NCI-H2029 (cell line): ENCODE measurements around the gene SLC13A5.
"Not testable (repeated sequence)": the region's sequence is repeated elsewhere in the genome, so short reads cannot be mapped to it uniquely, and the experiment has no call there.

Experiments used
- DNase-seq: peaks from one replicate; lab custom pipeline; 2025; lab: John Stamatoyannopoulos, UW

SLC13A5 gene

DNA sequence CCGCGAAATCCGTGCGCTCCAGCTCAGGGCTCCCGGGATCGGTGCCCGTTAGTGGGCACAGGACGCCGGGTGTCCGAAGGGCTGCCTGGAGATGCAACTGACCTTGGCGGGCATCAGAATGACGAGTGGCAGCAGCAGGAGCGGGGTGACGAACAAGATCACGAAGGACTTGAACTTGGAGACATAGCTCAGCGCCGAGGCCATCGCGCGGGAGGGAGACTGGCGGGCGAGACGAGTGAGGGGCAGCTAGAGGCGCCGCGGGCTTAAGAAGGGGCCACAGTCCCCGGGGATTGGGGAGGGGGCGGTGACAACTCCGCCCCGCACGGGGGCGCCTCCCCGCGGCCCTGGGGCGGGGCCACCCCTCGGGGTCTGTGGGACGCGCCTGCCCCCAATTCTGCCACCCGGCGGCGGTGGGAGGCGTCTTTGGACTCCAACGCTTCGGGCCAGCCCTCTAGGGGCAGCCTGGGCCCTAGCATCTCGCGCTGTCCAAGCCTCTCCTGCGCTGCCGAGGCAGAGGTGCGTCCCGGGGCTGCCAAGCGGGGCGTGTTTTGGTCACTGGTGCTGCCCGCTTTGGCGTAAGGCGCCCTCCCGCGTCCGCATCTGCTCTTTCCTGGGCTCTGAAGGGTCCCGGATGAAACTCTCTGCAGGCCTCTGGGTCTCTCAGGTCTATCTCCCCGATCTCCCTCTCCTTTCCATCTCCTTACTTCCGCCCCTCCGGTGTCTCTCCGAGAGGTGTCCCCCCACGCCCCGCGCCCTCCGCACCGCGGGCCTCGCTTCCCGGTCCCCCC, at the start of gene SLC13A5:
Gene SLC13A5 (minus strand): TSS at position 240 of the 788 bp plus-strand sequence. CDS start 36 bp downstream, at position 204.
- DNase-seq, result no peak

DNA sequence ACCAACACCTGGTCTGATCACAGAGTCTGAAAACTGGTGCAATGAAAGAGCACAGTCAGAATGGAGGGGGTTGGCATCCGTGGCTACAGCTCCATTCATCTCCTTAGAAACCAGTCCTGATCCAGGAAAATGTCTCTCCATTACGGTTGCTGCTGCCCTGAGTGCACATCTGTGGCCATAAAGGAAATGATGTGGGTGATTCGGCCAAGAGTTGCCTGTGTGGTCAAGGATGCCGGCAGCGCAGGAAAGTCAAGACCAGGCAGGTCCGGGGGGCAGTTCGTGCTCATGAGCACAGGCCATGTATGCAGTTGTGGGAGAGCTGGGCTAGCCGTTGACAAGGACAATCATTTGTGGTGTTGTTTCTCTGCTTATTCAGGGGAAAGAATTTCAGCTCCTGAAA, 48.6 kb upstream of the SLC13A5 start:
- DNase-seq, result no peak

DNA sequence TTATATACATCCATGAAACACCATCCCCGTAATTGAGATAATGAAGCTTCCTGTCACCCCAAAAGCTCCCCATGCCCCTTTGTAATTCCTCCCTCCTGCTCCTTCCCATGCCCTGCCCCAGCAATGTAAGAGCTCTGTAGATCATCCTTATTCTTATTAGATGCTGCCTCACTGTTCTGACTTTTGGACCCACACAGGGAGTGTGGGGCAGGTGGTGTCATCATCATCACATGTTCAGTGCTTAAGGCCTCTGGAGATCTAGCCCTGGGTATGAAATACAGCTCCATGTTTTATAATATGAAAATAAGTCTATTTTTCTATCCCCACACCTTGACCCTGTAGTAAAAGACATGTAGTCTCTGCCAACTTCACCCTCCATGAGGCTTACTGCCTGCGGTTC, 44.6 kb upstream of the SLC13A5 start:
- DNase-seq, result no peak

DNA sequence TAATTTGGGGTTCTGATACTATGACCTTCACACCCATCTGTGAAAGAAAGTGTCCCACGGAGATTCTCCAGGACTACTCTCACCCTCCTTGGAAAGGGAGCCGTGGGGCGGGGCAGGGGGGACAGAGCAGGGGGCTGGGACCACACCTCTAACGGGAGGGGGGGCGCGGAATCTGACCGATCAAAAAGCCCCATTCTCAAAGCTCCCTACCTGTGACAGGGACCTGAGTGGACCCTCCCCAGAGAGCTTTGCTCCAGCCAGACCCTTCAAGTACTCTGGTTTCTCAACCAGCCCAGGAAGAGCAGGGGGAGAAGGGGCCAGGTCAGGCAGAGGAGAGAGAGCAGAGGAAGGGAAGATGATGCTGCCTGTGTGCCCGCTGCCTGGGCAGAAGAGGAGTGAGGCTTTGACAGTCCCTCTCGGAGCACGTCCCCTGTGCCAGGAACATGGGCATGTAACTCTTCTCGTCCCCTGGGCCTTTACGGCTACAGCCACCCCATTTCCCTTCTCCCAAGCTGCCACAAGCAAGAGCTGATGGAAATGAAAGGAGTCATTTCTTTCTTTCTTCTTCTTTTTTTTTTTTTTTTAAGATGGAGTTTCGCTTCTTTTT, 43.4 kb upstream of the SLC13A5 start:
- DNase-seq, result no peak

DNA sequence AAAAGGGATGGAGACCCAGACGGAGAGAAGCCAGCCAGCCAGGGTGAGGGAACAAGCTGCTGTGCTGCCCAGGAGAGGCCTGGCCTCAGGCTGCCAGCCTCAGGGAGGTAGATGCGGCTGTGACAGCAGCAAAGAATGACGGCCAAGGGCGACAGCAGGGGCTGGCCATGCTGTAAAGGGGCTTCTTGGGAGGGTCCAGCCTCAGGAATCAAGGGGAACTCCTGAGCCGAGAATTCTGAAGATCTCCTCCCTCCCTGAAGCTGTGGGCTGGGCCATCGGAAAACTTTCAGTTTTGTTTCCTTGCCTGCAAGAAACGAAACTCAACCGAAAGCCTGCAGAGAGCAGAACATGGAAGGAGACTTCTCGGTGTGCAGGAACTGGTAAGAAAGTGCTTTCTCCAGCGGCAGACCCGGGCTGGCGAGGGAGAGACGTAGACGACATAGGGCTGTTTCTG, 42.6 kb upstream of the SLC13A5 start, which contains the start of gene XAF1:
Gene XAF1 (plus strand): TSS at position 316 of the 454 bp plus-strand sequence. CDS start 33 bp downstream, at position 349.
- DNase-seq, result no peak

GRCh38 chr17:6755281-6755680, 42.1 kb upstream of the SLC13A5 start:
- no peak for DNase-seq

DNA sequence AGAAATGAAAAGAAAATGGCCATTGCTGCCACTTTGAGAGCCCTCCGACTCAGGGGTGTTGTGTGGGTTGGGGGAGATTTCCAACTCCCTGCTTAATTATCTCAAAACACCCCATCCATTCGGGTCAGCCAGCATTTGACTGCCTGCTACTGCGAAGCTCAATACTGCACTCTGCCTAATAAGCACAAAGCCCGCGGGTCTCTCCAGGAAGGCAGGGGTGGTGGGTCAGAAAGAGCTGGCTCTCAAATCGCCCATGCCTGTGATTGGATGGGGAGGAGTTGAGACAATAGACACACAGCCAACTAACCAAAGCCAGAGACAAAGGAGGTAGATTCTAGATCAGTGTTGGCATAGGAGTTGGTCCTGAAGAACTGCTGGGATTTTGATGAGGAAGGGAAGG, 40.4 kb upstream of the SLC13A5 start:
- no peak for DNase-seq

GRCh38 chr17:6753006-6753445, 39.9 kb upstream of the SLC13A5 start:
- DNase-seq, result no peak

- no peak for DNase-seq
Measured at GRCh38 chr17:6752068-6752909, 39.1 kb upstream of the SLC13A5 start.

GRCh38 chr17:6749519-6749918, 36.4 kb upstream of the SLC13A5 start:
- no peak for DNase-seq

DNA sequence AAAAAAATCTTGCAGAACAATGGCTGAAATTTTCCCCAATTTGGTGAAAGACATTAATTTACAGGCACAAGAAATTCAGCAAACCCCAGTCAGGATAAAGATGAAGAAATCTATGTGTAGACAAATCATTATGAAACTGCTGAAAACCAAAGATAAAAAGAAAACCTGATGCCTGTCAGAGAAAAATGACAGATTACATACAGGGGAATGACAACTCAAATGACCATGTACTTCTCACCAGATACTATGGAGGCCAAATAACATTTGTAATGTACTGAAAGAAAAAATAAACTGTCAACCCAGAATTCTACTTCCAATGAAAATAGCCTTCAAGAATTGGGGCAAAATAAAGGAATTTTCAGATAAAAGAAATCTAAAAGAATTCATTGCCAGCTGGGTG, 35.4 kb upstream of the SLC13A5 start:
- DNase-seq, result no peak

- not testable (repeated sequence) for DNase-seq
Measured at GRCh38 chr17:6746665-6747064, 33.5 kb upstream of the SLC13A5 start.

GRCh38 chr17:6729531-6729930, 16.4 kb upstream of the SLC13A5 start:
- no peak for DNase-seq

DNA sequence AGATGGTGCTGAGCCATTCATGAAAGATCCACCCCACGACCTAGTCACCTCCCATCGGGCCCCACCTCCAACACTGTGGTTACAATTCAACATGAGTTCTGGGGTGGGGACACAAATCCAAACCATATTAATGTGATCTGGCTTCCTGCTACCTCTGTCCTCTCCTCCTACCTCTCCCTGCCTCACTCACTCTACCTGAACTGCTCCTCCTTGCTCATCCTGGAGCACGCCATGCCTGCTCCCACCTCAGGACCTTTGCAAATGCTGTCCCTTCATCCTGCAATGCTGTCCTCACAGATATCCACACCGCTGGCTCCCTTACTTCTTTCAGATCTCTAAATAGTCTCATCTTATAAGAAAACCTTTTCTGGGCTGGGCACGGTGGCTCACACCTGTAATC, 10.8 kb upstream of the SLC13A5 start:
- no peak for DNase-seq

DNA sequence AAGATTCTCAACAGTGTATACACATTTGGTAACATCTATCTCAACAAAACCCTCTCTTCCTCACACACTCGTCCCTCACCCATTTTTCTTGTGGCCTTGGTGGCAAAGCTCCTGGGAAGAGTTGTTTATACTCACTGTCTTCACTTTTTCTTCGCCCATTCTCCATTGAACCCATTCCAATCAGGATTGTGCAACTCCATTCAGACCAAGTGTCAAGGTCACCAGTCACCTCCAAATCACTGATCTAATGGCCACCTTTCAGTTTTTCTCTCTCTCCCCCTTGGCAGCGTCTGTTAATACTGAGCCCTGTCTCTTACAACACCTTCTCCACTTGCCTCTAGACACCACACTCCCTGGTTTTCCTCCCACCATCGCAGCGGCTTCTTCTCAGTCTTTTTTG, 8.6 kb upstream of the SLC13A5 start:
- no peak for DNase-seq

DNA sequence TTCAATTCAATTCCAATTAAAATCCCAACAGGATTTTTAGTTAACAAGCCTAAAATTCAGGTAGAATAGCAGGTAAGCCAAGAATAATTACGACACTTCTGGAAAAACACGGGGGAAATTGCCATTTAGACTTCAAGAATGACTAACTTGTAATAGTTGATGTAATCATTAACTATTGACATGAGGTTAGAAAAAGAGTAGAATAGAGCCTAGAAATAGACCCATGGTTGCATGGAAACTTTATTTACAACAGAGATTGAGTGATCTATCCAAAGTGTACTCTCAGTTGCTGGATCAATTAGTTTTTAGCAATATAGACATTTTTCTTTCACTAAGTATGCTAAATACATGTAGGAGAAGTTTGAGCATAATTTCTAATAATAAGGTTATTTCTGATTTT, 3.6 kb upstream of the SLC13A5 start:
- no peak for DNase-seq

DNA sequence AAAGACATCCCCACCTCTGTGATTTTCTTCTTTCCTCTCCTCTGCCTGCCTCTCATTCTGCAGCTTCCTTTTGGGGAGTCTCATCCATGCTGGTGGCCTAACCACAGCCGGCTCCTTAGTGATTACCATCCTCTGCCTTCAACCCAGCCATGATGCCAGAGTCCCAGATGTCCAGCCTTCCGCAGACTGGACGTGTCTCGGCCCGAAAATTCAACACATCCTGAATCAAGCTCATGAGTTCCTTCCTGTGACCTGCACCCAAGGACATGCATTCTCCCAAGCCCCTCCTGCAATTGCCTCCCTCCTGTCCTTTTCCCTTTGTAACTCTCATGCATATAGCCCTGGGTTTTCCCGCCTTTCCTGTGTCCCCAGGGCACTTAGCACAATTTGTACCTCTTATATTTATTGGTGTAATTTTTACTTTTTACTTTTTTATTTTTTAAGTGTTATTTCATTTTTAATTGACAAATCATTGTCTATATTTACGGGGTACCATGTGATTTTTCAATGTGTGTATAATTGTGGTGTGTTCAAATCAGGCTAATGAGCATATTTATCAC, 1.2 kb upstream of the SLC13A5 start:
- no peak for DNase-seq

- DNase-seq, result no peak
Measured at GRCh38 chr17:6713918-6714271, 726 bp upstream of the SLC13A5 start.

GRCh38 chr17:6712854-6713129, 377 bp downstream of the SLC13A5 start:
- DNase-seq, result no peak

- DNase-seq, result no peak
Measured at GRCh38 chr17:6712058-6712853, 913 bp downstream of the SLC13A5 start.

GRCh38 chr17:6711681-6712057, 1.5 kb downstream of the SLC13A5 start:
- DNase-seq, result no peak
